ENCODE measurements around the gene PRCC. TPM values are rescaled to one million over a fixed set of nuclear protein-coding genes. Genes with fewer than 3 reads are reported as not detected.
"Not testable (repeated sequence)": the region's sequence is repeated elsewhere in the genome, so short reads cannot be mapped to it uniquely, and the experiment has no call there.

The PRCC gene
- total RNA-seq, 1 donor from 2014 or later: 9.6 TPM

DNA sequence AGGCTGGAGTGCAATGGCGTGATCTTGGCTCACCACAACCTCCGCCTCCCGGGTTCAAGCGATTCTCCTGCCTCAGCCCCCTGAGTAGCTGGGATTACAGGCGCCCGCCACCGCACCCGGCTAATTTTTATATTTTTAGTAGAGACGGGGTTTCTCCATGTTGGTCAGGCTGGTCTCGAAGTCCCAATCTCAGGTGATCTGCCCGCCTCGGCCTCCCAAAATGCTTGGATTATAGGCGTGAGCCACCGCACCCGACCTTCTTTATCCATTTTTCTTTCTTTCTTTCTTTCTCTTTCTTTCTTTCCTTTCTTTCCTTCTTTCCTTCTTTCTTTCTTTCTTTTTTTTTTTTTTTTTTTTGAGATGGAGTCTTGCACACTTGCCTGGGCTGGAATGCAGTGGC lies 2.2 kb upstream of the PRCC start:
- DNase-seq (ENCODE audit: low read depth in 2 of 2): not testable (repeated sequence)

DNA sequence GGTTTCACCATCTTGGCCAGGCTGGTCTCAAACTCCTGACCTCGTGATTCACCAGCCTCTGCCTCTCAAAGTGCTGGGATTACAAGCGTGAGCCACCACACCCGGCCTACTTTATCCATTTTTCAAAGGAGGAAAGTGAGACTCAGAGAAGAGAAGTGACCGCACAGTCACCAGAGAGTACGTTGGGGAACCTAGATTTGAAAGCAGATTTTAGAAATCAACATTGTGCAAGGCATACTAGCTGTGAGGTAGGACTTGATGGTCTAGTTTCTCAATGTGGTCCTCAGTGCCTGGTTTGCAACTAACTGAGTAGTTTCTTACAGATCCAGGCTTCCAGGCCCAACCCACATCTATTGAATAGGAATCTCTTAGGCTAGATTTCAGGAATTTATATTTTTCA lies 1.7 kb upstream of the PRCC start:
- no peak for DNase-seq (ENCODE audit: low read depth in 2 of 2)

DNA sequence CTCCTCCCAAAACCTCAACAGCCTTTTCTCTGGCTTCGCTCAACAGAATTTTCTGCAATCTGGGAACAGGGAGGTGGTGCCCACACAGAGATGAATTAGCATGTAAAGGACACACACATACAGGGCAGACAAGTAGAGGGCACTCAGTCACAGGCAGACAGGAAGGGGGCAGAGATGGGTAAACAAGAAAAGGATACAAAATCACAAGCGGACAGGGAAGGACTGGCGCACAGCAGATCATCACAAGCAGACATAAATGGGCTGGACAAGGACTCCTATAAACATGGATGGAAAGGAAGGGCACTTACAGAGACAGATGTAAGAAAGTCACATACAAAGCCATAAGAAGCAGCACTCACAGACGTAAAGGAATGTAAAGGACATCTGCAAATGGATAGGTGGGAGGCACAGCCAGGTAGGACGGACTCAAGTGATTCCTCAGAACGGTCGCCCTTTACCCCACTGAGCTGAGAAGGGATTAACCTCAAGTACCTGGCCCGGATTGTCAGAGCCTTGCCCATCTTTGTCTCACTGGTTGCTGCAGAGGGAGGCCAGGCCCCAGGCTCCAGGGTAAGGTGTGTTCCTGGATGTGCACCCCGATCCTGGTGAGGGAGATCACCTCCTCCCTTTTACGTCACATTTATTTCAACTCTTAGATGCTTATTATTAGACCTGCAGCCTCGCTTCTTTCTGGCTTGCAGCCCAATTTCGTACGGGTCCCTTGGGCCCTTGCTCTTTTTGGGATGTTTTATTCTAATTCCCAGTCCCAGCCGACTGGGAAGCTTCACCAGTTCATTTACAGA lies 836 bp upstream of the PRCC start:
- peak in 1 of 2 donors; percentile 34 for DNase-seq (ENCODE audit: low read depth in 2 of 2)

DNA sequence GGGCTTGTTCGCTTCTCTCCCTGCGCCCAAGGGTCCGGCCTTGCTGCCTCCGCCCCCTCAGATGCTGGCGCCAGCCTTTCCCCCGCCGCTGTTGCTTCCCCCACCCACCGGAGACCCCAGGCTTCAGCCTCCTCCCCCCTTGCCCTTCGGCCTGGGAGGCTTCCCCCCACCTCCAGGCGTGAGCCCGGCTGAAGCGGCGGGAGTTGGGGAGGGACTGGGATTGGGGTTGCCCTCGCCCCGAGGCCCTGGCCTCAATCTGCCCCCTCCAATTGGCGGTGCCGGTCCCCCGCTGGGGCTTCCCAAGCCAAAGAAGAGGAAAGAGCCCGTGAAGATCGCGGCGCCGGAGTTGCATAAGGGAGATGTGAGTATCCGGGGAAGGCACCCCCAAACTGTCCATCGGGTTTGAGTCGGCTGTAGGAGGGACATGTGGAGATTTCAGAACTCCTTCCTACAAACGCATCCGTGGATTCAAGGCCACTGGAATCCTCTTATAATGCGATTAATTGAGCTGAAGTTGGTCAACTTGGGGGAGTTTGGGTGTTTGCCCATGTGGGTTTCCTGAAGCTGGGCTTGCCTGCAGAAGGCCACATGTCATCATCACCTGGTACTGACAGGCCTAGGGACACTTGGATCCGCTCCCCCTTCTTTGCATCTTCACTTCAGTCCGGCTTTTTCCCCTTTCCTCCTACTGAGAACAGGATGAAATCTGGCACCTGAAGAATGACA lies 707 bp downstream of the PRCC start:
- DNase-seq (ENCODE audit: low read depth in 2 of 2): peak in 1 of 2 donors; percentile 19

DNA sequence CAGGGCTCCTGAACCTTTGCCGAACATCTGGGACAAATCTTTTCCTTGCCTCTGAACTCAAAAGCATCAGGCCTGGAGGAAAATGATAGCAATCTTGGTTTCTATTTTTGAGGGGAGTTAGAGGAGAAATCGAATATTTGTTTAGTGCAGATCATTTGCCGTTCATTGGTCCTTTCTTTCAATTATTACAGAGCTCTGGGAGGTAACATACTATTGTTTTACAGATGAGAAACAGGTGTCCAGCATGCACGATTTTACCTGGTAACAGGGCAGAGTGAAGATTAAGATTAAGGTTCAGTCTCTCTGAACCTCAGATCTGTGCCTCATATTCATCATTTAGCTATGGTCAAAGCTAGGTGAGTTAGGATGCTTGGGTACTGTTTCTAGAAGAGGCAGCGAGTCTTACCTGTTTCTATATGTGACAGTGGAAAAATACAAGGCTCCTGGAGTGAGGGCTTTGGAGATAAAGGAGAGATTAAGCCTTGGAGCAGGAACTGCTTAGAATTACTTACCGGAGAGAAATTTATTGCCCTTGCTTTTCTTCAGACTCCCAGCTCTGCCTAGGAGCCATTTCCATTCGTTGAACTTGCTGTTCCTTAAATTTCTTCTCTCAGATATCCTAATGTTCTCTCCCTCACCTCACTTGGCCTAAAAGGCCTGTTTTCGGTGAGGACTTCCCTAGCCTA lies 1.4 kb downstream of the PRCC start:
- no peak for DNase-seq (ENCODE audit: low read depth in 2 of 2)

DNA sequence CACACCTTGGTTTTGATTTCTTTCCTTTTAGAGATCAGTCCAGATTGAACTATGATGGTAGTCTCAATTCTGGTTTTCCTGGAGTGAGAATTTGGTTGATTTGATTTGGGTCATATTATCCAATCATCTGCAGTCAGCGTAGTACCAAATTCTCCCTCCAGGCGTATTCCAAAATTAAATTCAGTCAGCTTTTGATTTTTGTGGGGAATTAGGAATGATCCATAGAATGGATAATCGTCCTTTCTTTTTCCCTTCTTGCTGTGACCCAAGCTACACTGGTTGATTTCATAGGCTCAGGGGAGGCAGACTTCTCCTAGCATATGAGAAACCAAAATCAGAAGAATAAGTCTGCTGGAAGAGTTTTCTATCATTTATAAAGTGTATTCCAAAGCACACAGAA lies 4.9 kb downstream of the PRCC start:
- no peak for DNase-seq (ENCODE audit: low read depth in 2 of 2)

DNA sequence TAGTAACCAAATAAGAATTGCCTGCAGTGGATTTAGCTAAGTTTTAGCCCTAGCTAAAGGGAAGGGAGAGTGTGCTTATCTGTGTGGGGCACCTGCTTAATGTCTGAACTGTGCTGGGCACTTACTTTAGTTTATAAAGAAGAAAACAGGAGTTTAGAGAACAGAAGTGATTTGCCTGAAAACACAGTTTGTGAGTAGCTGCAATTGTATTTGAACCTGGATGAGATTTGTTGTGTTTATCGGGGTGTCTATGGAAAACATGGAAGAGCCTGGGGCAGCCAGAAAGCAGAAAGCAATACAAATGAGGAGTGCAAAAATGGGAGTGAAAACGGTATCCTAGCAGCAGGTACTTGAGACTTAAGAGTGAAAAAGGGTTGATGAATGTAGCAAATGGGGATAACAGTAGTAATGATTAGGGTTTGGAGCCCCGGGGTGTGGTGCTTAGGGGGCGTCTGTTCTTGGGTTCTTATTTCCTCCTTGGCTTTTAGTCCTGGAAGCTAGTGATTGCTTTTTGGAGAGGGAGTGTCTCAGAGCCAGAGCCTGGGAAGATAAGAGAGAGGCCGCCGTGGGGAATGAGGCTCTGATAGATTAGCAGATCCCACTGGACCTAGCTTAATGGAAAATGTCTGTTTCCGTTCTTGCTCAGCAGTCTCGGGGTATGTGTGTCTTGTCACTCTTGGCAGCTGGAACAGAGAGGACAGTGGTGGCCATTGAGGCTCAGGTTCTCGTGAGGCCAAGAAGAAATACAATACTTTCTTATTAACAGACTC lies 5.6 kb downstream of the PRCC start:
- DNase-seq (ENCODE audit: low read depth in 2 of 2): no peak

DNA sequence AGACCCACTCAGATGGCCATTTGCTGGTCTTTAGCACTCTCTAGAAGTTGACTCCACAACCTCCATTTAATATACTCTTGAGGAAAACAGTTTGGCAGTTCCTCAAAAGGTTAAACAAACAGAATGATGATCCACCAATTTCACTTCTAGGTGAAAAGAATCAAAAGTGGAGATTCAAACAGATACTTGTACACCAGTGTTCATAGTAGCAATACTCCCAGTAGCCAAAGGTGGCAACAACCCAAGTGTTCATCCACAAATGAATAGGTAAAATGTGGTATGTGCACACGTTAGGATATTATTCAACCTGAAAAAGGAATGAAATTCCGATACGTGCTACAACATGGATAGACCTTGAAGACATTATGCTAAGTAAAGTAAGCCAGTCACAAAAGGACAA lies 6.3 kb downstream of the PRCC start:
- no peak for DNase-seq (ENCODE audit: low read depth in 2 of 2)

DNA sequence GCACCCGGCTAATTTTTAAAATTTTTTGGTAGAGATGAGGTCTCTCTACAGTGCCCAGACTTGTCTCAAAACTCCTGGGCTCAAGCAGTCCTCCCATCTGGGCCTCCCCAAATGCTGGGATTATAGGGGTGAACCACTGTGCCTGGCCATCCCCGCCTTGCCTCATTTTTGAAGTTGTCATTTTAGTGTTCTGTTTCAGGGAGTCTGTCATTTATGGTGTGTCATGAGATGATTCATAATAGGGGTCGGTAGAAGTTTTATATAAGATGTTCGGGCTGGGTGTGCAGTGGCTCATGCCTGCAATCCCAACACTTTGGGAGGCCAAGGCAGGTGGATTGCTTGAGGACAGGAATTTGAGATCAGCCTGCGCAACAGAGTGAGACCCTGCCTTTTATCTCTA lies 8.5 kb downstream of the PRCC start:
- DNase-seq (ENCODE audit: low read depth in 2 of 2): no peak

DNA sequence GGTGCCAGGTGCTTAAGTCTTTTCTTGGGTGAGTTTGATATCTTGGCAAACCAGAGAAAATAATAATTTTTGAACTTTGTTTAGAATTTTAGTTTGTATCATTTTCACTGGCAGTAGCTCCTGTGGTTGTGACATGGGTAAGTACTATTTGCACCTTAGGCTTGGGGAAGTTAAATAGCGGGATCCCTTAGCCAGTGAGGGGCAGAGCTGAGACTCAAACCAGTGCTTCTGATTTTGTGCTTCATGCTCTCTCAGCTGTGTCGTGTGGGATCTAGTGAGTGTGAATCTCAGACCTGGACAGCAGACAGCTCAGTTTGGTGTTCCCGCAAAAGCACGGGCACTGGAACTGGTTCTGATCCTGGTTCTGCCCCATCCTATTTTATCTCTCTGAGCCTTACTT lies 9.6 kb downstream of the PRCC start:
- no peak for DNase-seq (ENCODE audit: low read depth in 2 of 2)

DNA sequence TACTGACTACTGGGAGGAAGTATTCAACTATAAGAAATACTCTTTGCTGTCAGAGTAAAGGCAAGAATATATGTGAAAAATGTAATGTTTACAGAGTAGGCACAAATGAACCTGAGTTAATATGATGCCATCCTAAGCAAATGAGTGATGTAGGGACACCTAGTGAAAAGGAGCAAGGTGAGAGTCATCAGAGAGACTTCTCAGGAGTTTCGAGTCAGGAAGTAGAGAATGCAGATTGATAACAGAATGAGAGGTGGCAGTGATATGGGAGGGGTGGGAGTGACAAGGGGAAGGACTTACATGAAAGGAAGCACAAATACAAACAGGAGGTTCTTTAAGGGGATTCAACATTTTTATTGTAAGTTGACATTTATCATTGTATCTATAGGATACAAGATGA lies 10.2 kb downstream of the PRCC start:
- no peak for DNase-seq (ENCODE audit: low read depth in 2 of 2)

DNA sequence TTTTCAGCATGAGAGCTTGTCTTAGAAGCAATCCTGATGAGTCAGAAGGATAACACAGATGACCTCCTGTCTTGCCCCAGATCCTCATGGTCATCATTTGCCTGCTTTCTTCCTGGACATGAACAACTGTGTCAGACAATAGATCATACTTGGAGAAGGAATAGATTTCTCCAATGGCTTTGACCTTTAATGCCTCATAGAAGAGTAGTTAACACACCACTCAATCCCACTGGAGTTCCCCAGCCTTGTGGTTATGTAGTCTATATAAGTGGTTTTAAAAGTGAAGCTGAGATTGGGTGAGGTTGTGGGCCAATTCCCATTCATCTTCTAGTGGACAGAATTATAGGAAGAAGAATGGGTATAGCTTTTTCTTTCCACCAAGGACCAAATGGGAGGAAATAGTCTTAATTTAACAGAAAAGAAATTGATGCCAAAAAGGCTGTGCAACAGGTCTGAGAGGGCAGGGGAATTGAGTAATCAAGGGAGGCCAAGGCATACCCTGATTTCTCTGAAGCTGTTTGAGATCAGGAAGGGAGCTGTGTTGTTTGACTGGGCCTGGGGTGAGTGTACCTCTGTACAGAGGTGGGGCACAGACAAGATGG lies 14.4 kb downstream of the PRCC start:
- peak in 1 of 2 donors; percentile 27 for DNase-seq (ENCODE audit: low read depth in 2 of 2)

DNA sequence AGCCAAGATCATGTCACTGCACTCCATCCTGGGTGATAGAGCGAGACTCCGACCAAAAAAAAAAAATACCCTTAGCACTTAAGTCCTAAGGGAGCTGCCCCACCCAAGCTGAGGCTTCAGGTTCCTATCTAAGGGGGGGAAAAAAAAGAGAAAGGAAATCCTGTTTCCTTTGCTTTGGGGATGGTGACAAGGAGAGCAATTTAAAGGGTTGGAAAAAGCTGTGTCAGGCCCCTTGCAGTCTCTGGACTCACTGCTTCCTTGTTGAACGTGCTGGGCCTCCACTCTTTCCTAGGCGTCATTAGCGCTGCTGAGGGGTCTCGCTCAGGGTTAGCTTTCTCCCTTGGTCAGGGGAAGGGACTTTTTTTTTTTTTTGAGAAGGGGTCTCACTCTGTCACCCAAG lies 18.1 kb downstream of the PRCC start:
- DNase-seq (ENCODE audit: low read depth in 2 of 2): no peak

DNA sequence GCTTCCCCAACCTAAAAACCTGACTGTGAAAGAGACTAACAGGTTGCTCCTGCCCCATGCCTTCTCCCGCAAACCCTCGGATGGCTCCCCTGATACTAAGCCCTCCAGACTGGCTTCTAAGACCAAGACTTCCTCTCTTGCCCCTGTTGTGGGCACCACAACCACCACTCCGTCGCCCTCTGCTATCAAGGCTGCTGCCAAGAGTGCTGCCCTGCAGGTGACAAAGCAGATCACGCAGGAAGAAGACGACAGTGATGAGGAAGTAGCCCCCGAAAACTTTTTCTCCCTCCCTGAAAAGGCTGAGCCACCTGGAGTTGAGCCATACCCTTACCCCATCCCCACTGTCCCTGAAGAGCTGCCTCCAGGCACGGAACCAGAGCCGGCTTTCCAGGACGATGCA lies 19.3 kb downstream of the PRCC start:
- DNase-seq (ENCODE audit: low read depth in 2 of 2): no peak

DNA sequence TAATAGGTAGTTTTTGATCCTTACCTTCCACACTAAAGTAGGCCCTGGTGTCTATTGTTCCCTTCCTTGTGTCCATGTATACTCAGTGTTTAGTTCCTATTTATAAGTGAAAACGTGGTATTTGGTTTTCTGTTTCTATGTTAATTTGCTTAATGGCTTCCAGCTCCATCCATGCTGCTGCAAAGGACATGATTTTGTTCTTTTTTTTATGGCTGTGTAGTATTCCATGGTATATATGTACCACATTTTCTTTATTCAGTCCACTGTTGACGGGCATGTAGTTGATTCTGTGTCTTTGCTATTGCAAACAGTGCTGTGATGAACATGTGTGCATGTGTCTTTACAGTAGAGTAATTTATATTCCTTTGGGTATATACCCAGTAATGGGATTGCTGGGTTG lies 20.8 kb downstream of the PRCC start:
- no peak for DNase-seq (ENCODE audit: low read depth in 2 of 2)

DNA sequence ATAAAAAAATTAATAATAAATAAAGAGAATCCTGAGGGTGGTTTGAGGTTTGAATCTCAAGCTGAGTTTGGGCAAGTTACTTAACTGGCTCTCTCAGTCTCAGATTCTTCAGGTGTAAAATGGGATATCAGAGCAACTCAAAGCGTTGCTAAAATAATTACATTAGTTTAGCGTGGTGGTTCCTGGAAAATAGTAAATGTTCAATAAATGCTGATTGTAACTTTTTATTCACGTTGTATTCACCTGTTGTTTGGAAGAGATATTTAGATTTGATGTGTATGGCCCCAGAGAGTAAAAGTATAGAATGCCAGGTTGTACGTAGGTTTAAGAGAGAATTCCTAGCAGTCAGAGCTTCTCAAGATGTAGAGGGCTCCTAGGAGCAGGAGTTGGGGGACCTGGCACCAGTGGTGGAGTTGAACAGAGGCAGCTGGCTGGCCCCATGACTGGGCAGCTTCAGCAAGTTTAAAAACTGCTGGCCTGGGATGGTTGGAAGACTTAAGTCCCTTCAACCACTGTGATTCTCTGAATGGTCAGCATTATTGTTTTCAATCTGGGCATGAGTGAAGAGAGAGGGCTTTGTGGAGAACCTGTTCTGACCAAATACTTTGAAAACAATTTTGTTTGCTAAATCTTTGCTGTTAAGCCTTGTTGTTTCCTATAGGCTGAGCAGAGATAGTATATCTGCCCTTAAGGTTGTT lies 22.4 kb downstream of the PRCC start:
- no peak for DNase-seq (ENCODE audit: low read depth in 2 of 2)

DNA sequence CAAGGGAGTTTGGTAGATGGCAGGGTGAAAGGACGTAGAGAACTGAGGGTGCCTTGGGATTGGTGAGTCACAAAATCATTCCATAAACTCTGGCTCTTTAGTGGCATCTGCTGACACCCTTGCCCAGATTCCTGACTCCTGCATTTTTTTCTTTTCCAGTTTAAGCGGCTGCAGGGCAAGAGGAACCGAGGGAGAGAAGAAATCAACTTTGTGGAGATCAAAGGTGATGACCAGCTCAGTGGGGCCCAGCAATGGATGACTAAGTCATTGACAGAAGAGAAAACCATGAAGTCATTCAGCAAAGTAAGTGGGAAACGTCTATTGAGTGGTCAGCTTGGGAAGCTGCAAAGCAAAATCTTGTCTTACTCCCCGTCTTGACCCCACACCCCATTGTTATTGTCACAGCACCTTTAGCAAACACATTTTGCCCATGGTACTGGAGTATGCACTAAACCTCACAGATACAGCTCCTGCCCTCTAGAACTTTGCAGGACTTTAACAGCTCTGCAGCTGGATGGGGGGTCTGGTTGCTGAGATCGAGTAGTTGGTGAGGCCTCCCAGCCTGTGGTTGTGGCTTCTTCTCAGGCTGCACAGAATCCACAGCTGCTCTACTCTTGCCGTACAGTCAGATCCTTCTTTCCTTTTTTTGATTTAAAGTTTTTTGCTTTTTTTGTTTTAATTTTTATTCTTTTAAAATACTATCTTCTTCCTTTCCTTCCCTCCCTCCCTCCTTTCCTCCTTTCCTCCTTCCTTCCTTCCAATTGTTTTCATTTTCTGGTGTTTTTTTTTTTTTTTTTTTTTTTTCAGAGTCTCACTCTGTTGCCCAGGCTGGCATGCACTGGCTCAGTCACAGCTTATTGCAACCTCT lies 27.4 kb downstream of the PRCC start:
- DNase-seq (ENCODE audit: low read depth in 2 of 2): no peak

DNA sequence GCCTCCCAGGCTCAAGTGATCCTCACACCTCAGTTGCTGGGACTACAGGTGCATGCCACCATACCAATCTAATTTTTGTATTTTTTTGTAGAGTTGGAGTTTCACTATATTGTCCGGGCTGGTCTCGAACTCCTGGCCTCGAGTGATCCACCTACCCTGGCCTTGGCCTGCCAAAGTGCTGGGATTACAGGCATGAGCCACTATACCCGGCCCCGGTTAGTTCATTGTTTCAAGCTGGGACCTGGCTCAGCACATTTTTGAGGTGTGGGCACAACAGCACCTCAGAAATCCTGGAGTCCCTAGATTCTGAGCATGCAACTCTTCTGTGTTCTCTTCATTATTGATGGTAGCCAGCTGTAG lies 28.0 kb downstream of the PRCC start:
- no peak for DNase-seq (ENCODE audit: low read depth in 2 of 2)

DNA sequence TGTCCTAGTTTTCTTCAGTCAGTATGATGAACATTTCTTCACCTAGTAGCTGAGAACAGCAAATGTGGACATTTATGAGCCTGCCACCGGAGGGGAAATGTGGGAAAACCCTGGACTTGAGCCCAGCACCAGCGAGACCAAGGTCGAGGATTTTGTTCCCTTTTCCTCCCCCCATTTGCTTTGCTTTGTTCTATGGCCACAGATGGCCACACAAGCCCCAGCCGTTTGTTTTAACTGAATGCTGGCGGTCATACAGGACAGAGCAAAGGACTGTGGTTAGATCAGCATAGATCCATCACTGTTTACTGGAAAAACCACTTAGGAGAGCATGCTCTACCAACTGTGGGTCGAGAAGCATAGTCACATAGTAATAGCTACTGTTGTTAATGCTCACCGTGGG lies 28.5 kb downstream of the PRCC start:
- peak in 1 of 2 donors; percentile 26 for DNase-seq (ENCODE audit: low read depth in 2 of 2)

Measured in dermis microvascular lymphatic vessel endothelial cell (primary cell).